Activated T-helper 2 cell treated with anti-CD3 and anti-CD28 coated beads, Interferon-gamma antibody, Interleukin-2, Interleukin-4, amounts not matched to agents 10 μg/mL and 5 μg/mL and 100 μg/mL, durations not matched to agents 14 hours and 24 hours and 36 hours (primary cell): Measurements from ENCODE around the gene KIAA1755. TPM values are rescaled to one million over a fixed set of nuclear protein-coding genes. Genes with fewer than 3 reads are reported as not detected.

Source experiments
- DNase-seq: peaks from one replicate; pipeline ENCODE4 v3.0.0; 2021; ENCODE audit warnings: low spot score
- H3K27ac Mint-ChIP-seq: one replicate; pipeline ENCODE4 v1.8.0; 2021; ENCODE audit warnings: mixed read lengths
- H3K27me3 Mint-ChIP-seq: one replicate; pipeline ENCODE4 v1.8.0; 2021; ENCODE audit warnings: low read depth, mixed read lengths
- H3K36me3 Mint-ChIP-seq: one replicate; pipeline ENCODE4 v1.8.0; 2021; ENCODE audit warnings: low read depth, mixed read lengths
- H3K4me1 Mint-ChIP-seq: one replicate; pipeline ENCODE4 v1.8.0; 2021; ENCODE audit warnings: low read depth, mixed read lengths
- H3K4me3 Mint-ChIP-seq: one replicate; pipeline ENCODE4 v1.8.0; 2021; ENCODE audit warnings: low read depth, mild to moderate bottlenecking, moderate library complexity, mixed read lengths
- H3K9me3 Mint-ChIP-seq: one replicate; pipeline ENCODE4 v1.8.0; 2021; ENCODE audit warnings: mixed read lengths
- intact Hi-C: fragments of 100-400 bp; cut with micrococcal nuclease; formaldehyde crosslinking; loops from one replicate; pipeline ENCODE4 v1.15.1; 2023
- total RNA-seq: library from RNA; stranded (reverse); gene quantifications from 2 replicates; pipeline ENCODE4 v1.2.3, GENCODE V29; 2022

KIAA1755 gene
- total RNA-seq, 1 donor from 2014 or later: not detected

- H3K9me3 Mint-ChIP-seq: no peaks in the 10 kb centered on the region
- intact Hi-C loops: no loop called here
- H3K27me3 Mint-ChIP-seq: peaks cover 36% of the 10 kb centered on the region
- no peak overlapping the region for H3K4me3 Mint-ChIP-seq
- no peak overlapping the region for H3K27ac Mint-ChIP-seq
- peaks cover 11% of the 10 kb centered on the region for H3K4me1 Mint-ChIP-seq
- H3K36me3 Mint-ChIP-seq: no peaks in the 10 kb centered on the region
- DNase-seq: no peak
These were observed 39.4 kb upstream of the KIAA1755 start for GRCh38 chr20:38299963-38300362.

DNA sequence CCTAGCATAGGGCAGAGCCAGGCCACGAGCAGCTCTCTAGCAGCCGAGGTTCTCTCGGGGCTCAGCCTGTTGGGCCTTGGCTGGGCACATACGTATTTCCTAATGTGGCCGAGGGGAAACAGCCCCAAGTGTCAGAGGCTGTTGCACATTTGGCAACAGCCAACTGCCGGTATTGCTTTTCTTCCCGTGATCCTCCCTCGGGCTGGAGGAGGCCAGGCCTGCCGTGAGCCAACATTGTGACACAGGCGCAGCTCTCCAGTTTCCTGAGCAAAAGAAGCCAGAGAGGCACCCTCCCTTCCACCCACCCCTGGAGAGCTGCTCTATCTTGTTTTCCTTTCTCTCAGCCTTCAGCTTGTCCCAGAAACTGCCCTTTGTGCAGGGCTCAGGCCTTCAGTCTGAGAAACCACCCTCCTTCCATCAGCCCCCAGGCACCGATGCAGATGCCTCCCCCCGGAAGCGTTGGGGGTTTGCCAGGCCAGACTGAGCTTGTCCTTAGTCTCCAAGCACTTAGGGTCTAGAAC is 38.3 kb upstream of the KIAA1755 start:
- H3K27ac Mint-ChIP-seq: no peak overlapping the region
- DNase-seq: no peak
- no peak overlapping the region for H3K4me3 Mint-ChIP-seq
- no peaks in the 10 kb centered on the region for H3K9me3 Mint-ChIP-seq
- peaks cover 25% of the 10 kb centered on the region for H3K27me3 Mint-ChIP-seq
- peaks cover 6% of the 10 kb centered on the region for H3K4me1 Mint-ChIP-seq
- intact Hi-C loops: no loop called here
- no peaks in the 10 kb centered on the region for H3K36me3 Mint-ChIP-seq

GRCh38 chr20:38297916-38298674 is 37.6 kb upstream of the KIAA1755 start:
- Mint-ChIP-seq H3K27ac (no peak overlapping the region), H3K9me3 (no peaks in the 10 kb centered on the region), H3K27me3 (peaks cover 18% of the 10 kb centered on the region), H3K4me3 (no peak overlapping the region), H3K36me3 (no peaks in the 10 kb centered on the region), H3K4me1 (no peaks in the 10 kb centered on the region)
- DNase-seq: no peak
- intact Hi-C loops: no loop called here

DNA sequence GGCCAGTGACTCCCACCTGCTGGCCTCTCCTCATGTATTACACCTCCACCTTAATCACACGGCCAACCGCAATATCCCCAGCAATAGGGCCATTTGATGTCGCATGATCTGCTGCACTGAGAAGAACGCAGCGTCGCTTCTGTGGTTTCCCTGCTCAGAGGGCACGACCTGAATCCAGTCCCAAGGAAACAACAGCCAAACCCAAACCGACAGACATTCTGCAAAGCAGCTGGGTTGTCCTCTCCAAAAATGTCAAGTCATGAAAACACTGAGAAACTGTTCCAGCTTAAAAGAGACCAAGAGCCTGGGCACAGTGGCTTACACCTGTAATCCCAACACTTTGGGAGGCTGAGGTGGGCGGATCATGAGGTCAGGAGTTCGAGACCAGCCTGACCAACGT is 35.9 kb upstream of the KIAA1755 start:
- peaks cover 9% of the 10 kb centered on the region for H3K27me3 Mint-ChIP-seq
- no peaks in the 10 kb centered on the region for H3K36me3 Mint-ChIP-seq
- no peak overlapping the region for H3K27ac Mint-ChIP-seq
- H3K9me3 Mint-ChIP-seq: no peaks in the 10 kb centered on the region
- DNase-seq: no peak
- intact Hi-C loops: no loop called here
- H3K4me1 Mint-ChIP-seq: no peaks in the 10 kb centered on the region
- H3K4me3 Mint-ChIP-seq: no peak overlapping the region

- intact Hi-C loops: no loop called here
- Mint-ChIP-seq H3K27ac (no peak overlapping the region), H3K4me3 (no peak overlapping the region), H3K36me3 (no peaks in the 10 kb centered on the region), H3K27me3 (peaks cover 4% of the 10 kb centered on the region), H3K4me1 (no peaks in the 10 kb centered on the region), H3K9me3 (no peaks in the 10 kb centered on the region)
- no peak for DNase-seq
These were observed 35.3 kb upstream of the KIAA1755 start for GRCh38 chr20:38295811-38296210.

DNA sequence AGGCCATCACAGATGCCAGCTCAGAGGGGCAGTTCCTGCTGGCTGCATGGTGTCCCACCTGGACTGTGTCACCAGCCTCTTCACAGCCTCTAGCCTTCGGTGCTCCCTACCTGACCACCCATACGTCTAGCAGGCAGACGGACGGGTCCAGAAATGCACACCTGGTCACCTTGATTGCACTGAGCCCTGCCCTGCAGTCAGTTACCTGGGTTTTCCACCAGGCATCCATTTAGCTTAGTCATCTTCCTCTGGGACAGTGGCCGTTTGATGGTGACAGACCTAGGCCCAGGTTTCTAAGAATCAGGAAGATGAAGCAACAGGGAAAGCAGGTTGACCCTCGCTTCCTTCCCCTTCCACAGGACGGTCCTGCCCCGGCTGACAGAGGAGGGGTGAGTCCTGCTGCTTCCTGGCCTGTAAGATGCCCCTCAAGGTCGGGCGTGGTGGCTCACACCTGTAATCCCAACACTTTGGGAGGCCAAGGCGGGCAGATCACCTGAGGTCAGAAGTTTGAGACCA is 33.6 kb upstream of the KIAA1755 start:
- no peak overlapping the region for H3K27ac Mint-ChIP-seq
- no peak overlapping the region for H3K4me3 Mint-ChIP-seq
- intact Hi-C loops: no loop called here
- peaks cover 1% of the 10 kb centered on the region for H3K27me3 Mint-ChIP-seq
- no peaks in the 10 kb centered on the region for H3K4me1 Mint-ChIP-seq
- no peaks in the 10 kb centered on the region for H3K36me3 Mint-ChIP-seq
- H3K9me3 Mint-ChIP-seq: no peaks in the 10 kb centered on the region
- DNase-seq: no peak

- H3K36me3 Mint-ChIP-seq: no peaks in the 10 kb centered on the region
- no peak for DNase-seq
These were observed 33.0 kb upstream of the KIAA1755 start for GRCh38 chr20:38293491-38294065.

GRCh38 chr20:38291966-38292365 is 31.4 kb upstream of the KIAA1755 start:
- H3K27ac Mint-ChIP-seq: no peak overlapping the region
- no peak for DNase-seq
- H3K36me3 Mint-ChIP-seq: no peaks in the 10 kb centered on the region
- intact Hi-C loops: no loop called here
- H3K27me3 Mint-ChIP-seq: peaks cover 3% of the 10 kb centered on the region
- H3K4me1 Mint-ChIP-seq: no peaks in the 10 kb centered on the region
- H3K9me3 Mint-ChIP-seq: no peaks in the 10 kb centered on the region
- no peak overlapping the region for H3K4me3 Mint-ChIP-seq

More at GRCh38 chr20:38293491-38294065, 33.0 kb upstream of the KIAA1755 start:
- intact Hi-C loops: no loop called here
- Mint-ChIP-seq H3K9me3 (no peaks in the 10 kb centered on the region), H3K27ac (no peak overlapping the region), H3K27me3 (peaks cover 3% of the 10 kb centered on the region), H3K4me3 (no peak overlapping the region), H3K4me1 (no peaks in the 10 kb centered on the region)

DNA sequence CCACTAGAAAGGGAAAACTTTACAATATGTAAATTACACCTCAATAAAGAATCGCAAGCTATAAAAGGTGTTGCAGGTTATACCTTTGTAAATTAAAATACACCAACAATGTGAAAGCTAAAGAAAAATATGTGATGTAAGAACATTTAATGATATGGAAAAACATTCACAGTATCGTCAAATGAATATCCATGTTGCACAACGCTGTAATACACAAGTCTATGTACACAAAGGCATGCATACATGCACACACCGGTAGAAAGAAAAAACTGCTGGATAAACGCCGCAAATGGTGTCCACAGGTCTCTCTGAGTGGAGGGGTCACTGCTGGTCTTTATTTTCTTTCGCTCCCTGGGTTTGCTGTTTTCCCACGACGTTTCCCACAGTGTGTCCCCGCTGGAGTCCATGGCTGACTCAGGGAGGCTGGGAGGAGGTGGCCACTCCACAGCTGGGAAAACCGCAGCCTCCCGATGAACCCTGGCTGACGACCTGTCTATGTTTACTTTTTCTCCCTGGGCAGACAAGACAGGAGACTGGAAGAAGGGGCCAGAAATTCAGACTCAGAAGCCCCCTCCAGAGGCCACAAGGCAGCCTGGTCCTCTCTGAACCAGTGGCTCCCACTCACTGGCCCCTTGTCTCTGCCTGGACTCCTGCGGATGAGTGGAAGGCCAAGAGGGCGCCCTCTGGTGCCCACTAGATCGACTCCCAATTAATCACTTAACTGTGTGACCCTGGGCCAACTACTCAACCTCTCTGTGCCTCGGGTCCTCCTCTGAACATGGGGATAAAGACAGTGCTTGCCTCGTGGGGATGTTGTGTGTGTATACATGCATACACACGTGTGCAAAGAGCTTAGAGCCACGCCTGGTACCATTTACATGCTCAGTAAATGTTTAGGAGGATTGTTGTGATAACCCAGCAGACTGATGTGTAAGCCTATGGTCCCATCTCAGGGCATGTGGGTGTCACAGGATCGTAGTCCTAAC is 30.6 kb upstream of the KIAA1755 start:
- Mint-ChIP-seq H3K27me3 (peaks cover 6% of the 10 kb centered on the region), H3K9me3 (no peaks in the 10 kb centered on the region), H3K36me3 (no peaks in the 10 kb centered on the region), H3K4me3 (no peak overlapping the region), H3K27ac (no peak overlapping the region), H3K4me1 (no peaks in the 10 kb centered on the region)
- intact Hi-C loops: no loop called here
- DNase-seq: no peak

GRCh38 chr20:38286586-38287531 is 26.3 kb upstream of the KIAA1755 start:
- Mint-ChIP-seq H3K4me3 (no peak overlapping the region), H3K27ac (no peak overlapping the region), H3K4me1 (no peaks in the 10 kb centered on the region), H3K36me3 (no peaks in the 10 kb centered on the region), H3K27me3 (peaks cover 6% of the 10 kb centered on the region), H3K9me3 (no peaks in the 10 kb centered on the region)
- intact Hi-C loops: no loop called here
- DNase-seq: no peak

DNA sequence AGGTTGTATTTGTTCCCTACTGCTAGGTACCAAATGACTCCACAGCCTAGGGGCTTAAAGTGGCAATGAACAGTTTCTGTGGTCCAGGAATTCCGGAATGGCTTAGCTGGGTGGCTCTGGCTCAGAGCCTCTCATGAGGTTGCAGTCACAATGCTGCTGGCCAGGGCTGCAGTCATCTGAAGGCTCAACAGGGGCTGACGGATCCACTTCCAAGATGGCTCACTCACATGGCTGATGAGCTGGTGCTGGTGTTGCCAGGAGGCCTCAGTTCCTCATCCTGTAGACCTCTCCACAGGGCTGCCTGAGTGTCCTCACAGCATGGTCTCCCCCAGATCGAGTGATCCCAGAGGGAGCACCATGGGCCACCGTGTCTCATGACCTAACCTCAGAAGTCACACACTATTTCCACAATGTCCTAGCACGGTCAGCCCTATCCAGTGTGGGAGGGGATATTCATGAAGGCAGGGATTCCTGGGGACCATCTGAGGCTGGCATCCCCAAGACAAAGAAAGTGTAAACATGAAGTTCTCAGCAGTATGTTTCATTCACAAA is 24.4 kb upstream of the KIAA1755 start:
- H3K4me1 Mint-ChIP-seq: no peaks in the 10 kb centered on the region
- H3K27ac Mint-ChIP-seq: no peak overlapping the region
- no peak overlapping the region for H3K4me3 Mint-ChIP-seq
- no peaks in the 10 kb centered on the region for H3K9me3 Mint-ChIP-seq
- DNase-seq: no peak
- H3K27me3 Mint-ChIP-seq: peaks cover 4% of the 10 kb centered on the region
- intact Hi-C loops: no loop called here
- H3K36me3 Mint-ChIP-seq: no peaks in the 10 kb centered on the region
